HepG2 (cell line): Measurements from ENCODE around the gene UBQLN1.

ENCODE experiments used
- EZH2 ChIP-seq: conservative IDR thresholded peaks from 2 replicates; pipeline ENCODE4 v1.6.1; 2012; ENCODE audit warnings: mild to moderate bottlenecking, low read depth, low read length, moderate library complexity
- HCFC1 ChIP-seq: fragments of 150-350 bp; IDR thresholded peaks from 2 replicates; pipeline ENCODE4 v1.6.1; 2014; ENCODE audit warnings: low read depth, low read length
- NR2F1 ChIP-seq, 2 experiments: fragments of 450-650 bp in 1 of 2; formaldehyde crosslinking in 1 of 2; IDR thresholded peaks; 2 replicates each; pipeline versions ENCODE4 v1.5.0 to v1.6.1; 2016 to 2020; ENCODE audit warnings: mild to moderate bottlenecking in 1 of 2, missing compliant biosample characterization in 1 of 2, missing genetic modification reagents in 1 of 2, moderate library complexity in 1 of 2
- SALL2 ChIP-seq: sonication (generic); formaldehyde crosslinking; IDR thresholded peaks from 2 replicates; pipeline ENCODE4 v1.8.1; 2023; ENCODE audit warnings: mild to moderate bottlenecking, missing genetic modification reagents, inconsistent platforms
- ZBTB8A ChIP-seq: sonication (generic); formaldehyde crosslinking; IDR thresholded peaks from 2 replicates; pipeline ENCODE4 v1.4.0; 2020; ENCODE audit warnings: mild to moderate bottlenecking, low read depth, missing genetic modification reagents, borderline replicate concordance
- TF ChIP-seq, protein P1 (sequence below), 2 experiments: IDR thresholded peaks; 2 replicates each; pipeline ENCODE4 v1.6.1; 2011 to 2012; ENCODE audit warnings: low read length in 2 of 2, borderline replicate concordance in 1 of 2, low read depth in 1 of 2, mild to moderate bottlenecking in 1 of 2, moderate library complexity in 1 of 2
- TF ChIP-seq, protein P2 (sequence below): sonication (generic); formaldehyde crosslinking; IDR thresholded peaks from 2 replicates; pipeline ENCODE4 v1.5.0; 2020; ENCODE audit warnings: mild to moderate bottlenecking, missing genetic modification reagents, moderate library complexity
- TF ChIP-seq, protein P3 (sequence below): fragments of 450-650 bp; IDR thresholded peaks from 2 replicates; pipeline ENCODE4 v1.6.1; 2016
- TF ChIP-seq, protein P4 (sequence below): sonication (generic); formaldehyde crosslinking; IDR thresholded peaks from 2 replicates; pipeline ENCODE4 v1.9.0; 2021; ENCODE audit warnings: missing genetic modification reagents, borderline replicate concordance

DNA sequence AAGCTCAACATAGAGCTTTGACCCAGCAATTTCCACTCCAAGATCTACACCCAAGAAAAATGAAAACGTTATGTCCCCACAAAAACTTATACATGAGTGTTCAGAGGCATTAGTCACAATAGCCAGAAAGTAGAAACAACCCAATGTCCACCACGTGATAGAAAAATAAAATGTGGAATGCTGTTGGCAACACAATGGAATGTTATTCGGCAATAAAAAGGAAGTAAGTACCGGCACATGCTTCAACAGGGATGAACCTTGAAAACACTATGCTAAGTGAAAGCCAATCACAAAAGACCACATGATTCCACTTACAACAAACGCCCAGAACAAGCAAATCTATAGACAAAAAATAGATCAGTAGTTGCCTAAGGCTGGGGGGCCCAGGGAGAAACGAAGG lies 6.0 kb downstream of the UBQLN1 start:
- TF ChIP-seq NR2F1 (CRISPR knock-in tag; IDR thresholded peaks at IDR 0.05) (no peak), EZH2 (no peak), ZBTB8A (CRISPR knock-in tag) (no peak), SALL2 (CRISPR knock-in tag) (no peak), HCFC1 (no peak)
- TF ChIP-seq, protein P1, sequence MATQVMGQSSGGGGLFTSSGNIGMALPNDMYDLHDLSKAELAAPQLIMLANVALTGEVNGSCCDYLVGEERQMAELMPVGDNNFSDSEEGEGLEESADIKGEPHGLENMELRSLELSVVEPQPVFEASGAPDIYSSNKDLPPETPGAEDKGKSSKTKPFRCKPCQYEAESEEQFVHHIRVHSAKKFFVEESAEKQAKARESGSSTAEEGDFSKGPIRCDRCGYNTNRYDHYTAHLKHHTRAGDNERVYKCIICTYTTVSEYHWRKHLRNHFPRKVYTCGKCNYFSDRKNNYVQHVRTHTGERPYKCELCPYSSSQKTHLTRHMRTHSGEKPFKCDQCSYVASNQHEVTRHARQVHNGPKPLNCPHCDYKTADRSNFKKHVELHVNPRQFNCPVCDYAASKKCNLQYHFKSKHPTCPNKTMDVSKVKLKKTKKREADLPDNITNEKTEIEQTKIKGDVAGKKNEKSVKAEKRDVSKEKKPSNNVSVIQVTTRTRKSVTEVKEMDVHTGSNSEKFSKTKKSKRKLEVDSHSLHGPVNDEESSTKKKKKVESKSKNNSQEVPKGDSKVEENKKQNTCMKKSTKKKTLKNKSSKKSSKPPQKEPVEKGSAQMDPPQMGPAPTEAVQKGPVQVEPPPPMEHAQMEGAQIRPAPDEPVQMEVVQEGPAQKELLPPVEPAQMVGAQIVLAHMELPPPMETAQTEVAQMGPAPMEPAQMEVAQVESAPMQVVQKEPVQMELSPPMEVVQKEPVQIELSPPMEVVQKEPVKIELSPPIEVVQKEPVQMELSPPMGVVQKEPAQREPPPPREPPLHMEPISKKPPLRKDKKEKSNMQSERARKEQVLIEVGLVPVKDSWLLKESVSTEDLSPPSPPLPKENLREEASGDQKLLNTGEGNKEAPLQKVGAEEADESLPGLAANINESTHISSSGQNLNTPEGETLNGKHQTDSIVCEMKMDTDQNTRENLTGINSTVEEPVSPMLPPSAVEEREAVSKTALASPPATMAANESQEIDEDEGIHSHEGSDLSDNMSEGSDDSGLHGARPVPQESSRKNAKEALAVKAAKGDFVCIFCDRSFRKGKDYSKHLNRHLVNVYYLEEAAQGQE (IDR thresholded peaks at IDR 0.05; ENCODE audit: borderline replicate concordance in 1 of 2, low read depth in 1 of 2, low read length in 2 of 2): no peak
- TF ChIP-seq, protein P2, sequence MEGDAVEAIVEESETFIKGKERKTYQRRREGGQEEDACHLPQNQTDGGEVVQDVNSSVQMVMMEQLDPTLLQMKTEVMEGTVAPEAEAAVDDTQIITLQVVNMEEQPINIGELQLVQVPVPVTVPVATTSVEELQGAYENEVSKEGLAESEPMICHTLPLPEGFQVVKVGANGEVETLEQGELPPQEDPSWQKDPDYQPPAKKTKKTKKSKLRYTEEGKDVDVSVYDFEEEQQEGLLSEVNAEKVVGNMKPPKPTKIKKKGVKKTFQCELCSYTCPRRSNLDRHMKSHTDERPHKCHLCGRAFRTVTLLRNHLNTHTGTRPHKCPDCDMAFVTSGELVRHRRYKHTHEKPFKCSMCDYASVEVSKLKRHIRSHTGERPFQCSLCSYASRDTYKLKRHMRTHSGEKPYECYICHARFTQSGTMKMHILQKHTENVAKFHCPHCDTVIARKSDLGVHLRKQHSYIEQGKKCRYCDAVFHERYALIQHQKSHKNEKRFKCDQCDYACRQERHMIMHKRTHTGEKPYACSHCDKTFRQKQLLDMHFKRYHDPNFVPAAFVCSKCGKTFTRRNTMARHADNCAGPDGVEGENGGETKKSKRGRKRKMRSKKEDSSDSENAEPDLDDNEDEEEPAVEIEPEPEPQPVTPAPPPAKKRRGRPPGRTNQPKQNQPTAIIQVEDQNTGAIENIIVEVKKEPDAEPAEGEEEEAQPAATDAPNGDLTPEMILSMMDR (CRISPR knock-in tag): no peak
- TF ChIP-seq, protein P3, sequence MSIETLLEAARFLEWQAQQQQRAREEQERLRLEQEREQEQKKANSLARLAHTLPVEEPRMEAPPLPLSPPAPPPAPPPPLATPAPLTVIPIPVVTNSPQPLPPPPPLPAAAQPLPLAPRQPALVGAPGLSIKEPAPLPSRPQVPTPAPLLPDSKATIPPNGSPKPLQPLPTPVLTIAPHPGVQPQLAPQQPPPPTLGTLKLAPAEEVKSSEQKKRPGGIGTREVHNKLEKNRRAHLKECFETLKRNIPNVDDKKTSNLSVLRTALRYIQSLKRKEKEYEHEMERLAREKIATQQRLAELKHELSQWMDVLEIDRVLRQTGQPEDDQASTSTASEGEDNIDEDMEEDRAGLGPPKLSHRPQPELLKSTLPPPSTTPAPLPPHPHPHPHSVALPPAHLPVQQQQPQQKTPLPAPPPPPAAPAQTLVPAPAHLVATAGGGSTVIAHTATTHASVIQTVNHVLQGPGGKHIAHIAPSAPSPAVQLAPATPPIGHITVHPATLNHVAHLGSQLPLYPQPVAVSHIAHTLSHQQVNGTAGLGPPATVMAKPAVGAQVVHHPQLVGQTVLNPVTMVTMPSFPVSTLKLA: no peak
- TF ChIP-seq, protein P4, sequence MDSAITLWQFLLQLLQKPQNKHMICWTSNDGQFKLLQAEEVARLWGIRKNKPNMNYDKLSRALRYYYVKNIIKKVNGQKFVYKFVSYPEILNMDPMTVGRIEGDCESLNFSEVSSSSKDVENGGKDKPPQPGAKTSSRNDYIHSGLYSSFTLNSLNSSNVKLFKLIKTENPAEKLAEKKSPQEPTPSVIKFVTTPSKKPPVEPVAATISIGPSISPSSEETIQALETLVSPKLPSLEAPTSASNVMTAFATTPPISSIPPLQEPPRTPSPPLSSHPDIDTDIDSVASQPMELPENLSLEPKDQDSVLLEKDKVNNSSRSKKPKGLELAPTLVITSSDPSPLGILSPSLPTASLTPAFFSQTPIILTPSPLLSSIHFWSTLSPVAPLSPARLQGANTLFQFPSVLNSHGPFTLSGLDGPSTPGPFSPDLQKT: no peak
